HG02852 (cell line): ENCODE results near the gene IFI27L2.

Experiments
- ATAC-seq: cut with Tn5 transposase; IDR thresholded peaks from one replicate; pipeline ENCODE4 v1.9.1; 2021; ENCODE audit warnings: mild to moderate bottlenecking, moderate library complexity; ENCODE audit not compliant: unreplicated experiment

IFI27L2 gene

GRCh38 chr14:94153750-94154342 lies 24.4 kb upstream of the IFI27L2 start:
- no peak for ATAC-seq

GRCh38 chr14:94152676-94153075 lies 23.3 kb upstream of the IFI27L2 start:
- no peak for ATAC-seq

- no peak for ATAC-seq
Observed at GRCh38 chr14:94145902-94146527, 16.6 kb upstream of the IFI27L2 start.

- ATAC-seq = no peak
Observed at GRCh38 chr14:94144765-94145164, 15.4 kb upstream of the IFI27L2 start.

- no peak for ATAC-seq
Observed at GRCh38 chr14:94143711-94144110, 14.3 kb upstream of the IFI27L2 start.

GRCh38 chr14:94143239-94143638 lies 13.8 kb upstream of the IFI27L2 start:
- ATAC-seq = no peak

GRCh38 chr14:94142836-94143235 lies 13.4 kb upstream of the IFI27L2 start:
- no peak for ATAC-seq

- no peak for ATAC-seq
Observed at GRCh38 chr14:94142247-94142646, 12.8 kb upstream of the IFI27L2 start.

GRCh38 chr14:94139421-94139820 lies 10.0 kb upstream of the IFI27L2 start:
- no peak for ATAC-seq

- ATAC-seq = no peak
Observed at GRCh38 chr14:94139006-94139405, 9.6 kb upstream of the IFI27L2 start.

- no peak for ATAC-seq
Observed at GRCh38 chr14:94138251-94138650, 8.8 kb upstream of the IFI27L2 start.

GRCh38 chr14:94136575-94137331 lies 7.3 kb upstream of the IFI27L2 start:
- no peak for ATAC-seq

- no peak for ATAC-seq
Observed at GRCh38 chr14:94135476-94135875, 6.1 kb upstream of the IFI27L2 start.

GRCh38 chr14:94132285-94132887 lies 3.0 kb upstream of the IFI27L2 start:
- no peak for ATAC-seq

GRCh38 chr14:94129758-94130414 lies 482 bp upstream of the IFI27L2 start:
- ATAC-seq = no peak

- no peak for ATAC-seq
Observed at GRCh38 chr14:94128216-94128839, 1.1 kb downstream of the IFI27L2 start.

- ATAC-seq = no peak
Observed at GRCh38 chr14:94127330-94127729, 2.1 kb downstream of the IFI27L2 start.

GRCh38 chr14:94126800-94127199 lies 2.6 kb downstream of the IFI27L2 start:
- ATAC-seq = no peak

GRCh38 chr14:94126419-94126677 lies 3.1 kb downstream of the IFI27L2 start:
- no peak for ATAC-seq

GRCh38 chr14:94125659-94126418 lies 3.6 kb downstream of the IFI27L2 start:
- no peak for ATAC-seq
